Activated CD4-positive, alpha-beta memory T cell treated with anti-CD3 and anti-CD28 coated beads for 36 hours (primary cell): Measurements from ENCODE around the gene POLN. TPM values are rescaled to one million over a fixed set of nuclear protein-coding genes. Genes with fewer than 3 reads are reported as not detected.

Experiments
- CTCF ChIA-PET: fragments of 350-600 bp; sonication (Branson Sonifier 250); formaldehyde crosslinking; loops from one replicate; lab custom pipeline; 2021; ENCODE audit warnings: antibody characterized with exemption, inconsistent platforms; lab: Charles Lee
- POLR2A ChIA-PET: fragments of 350-600 bp; sonication (Branson Sonifier 250); formaldehyde crosslinking; loops from one replicate; lab custom pipeline; 2021; ENCODE audit warnings: antibody characterized with exemption; lab: Charles Lee
- DNase-seq: peaks from one replicate; pipeline ENCODE4 v3.0.0-alpha.2; 2020
- H3K27ac Mint-ChIP-seq: one replicate; pipeline ENCODE4 v1.8.0; 2021; ENCODE audit warnings: mixed read lengths
- H3K27me3 Mint-ChIP-seq: one replicate; pipeline ENCODE4 v1.8.0; 2021; ENCODE audit warnings: mixed read lengths
- H3K36me3 Mint-ChIP-seq: one replicate; pipeline ENCODE4 v1.8.0; 2021; ENCODE audit warnings: mixed read lengths
- H3K4me1 Mint-ChIP-seq: one replicate; pipeline ENCODE4 v1.8.0; 2021; ENCODE audit warnings: low read depth, mixed read lengths
- H3K4me3 Mint-ChIP-seq: one replicate; pipeline ENCODE4 v1.8.0; 2021; ENCODE audit warnings: mild to moderate bottlenecking, mixed read lengths
- H3K9me3 Mint-ChIP-seq: one replicate; pipeline ENCODE4 v1.8.0; 2021; ENCODE audit warnings: mixed read lengths
- intact Hi-C: fragments of 100-400 bp; cut with micrococcal nuclease; formaldehyde crosslinking; loops from one replicate; pipeline ENCODE4 v1.15.1; 2023
- total RNA-seq, 2 experiments: library from RNA; stranded (reverse); gene quantifications; one replicate each; pipeline ENCODE4 v1.2.3, GENCODE V29; 2021

POLN gene
- total RNA-seq, 2 experiments from 2014 or later = 2.7 to 4.0 TPM

GRCh38 chr4:2159931-2160330 is 82.0 kb downstream of the POLN start:
- Mint-ChIP-seq H3K36me3 (no peaks in the 10 kb centered on the region), H3K27ac (no peak overlapping the region), H3K27me3 (no peaks in the 10 kb centered on the region), H3K4me1 (no peaks in the 10 kb centered on the region), H3K9me3 (no peaks in the 10 kb centered on the region), H3K4me3 (no peak overlapping the region)
- no peak for DNase-seq
- intact Hi-C loops = no loop called here
- ChIA-PET POLR2A (no interaction called here), CTCF (no interaction called here)

- Mint-ChIP-seq H3K9me3 (peaks cover 2% of the 10 kb centered on the region), H3K4me1 (no peaks in the 10 kb centered on the region), H3K4me3 (no peak overlapping the region), H3K36me3 (peaks cover 2% of the 10 kb centered on the region), H3K27ac (no peak overlapping the region), H3K27me3 (no peaks in the 10 kb centered on the region)
- no peak for DNase-seq
- POLR2A ChIA-PET = no interaction called here
- CTCF ChIA-PET = no interaction called here
- intact Hi-C loops = no loop called here
Measured at GRCh38 chr4:2155246-2155645, 86.7 kb downstream of the POLN start.

GRCh38 chr4:2154215-2154740 is 87.6 kb downstream of the POLN start:
- CTCF ChIA-PET = interaction anchor here (0.6 kb wide), 1 partner anchor 245 kb away, joined by 3 read pairs; no protein-coding TSS in a partner anchor

GRCh38 chr4:2151544-2151943 is 90.4 kb downstream of the POLN start:
- peaks cover 2% of the 10 kb centered on the region for H3K9me3 Mint-ChIP-seq
- no peaks in the 10 kb centered on the region for H3K27me3 Mint-ChIP-seq
- no peak overlapping the region for H3K27ac Mint-ChIP-seq
- ChIA-PET POLR2A (interaction anchor here (0.6 kb wide), 1 partner anchor 1363 kb away, joined by 5 read pairs; no protein-coding TSS in a partner anchor), CTCF (no interaction called here)
- DNase-seq = no peak
- intact Hi-C loops = no loop called here
- H3K36me3 Mint-ChIP-seq = peaks cover 2% of the 10 kb centered on the region
- no peaks in the 10 kb centered on the region for H3K4me1 Mint-ChIP-seq
- no peak overlapping the region for H3K4me3 Mint-ChIP-seq

More at GRCh38 chr4:2154215-2154740, 87.6 kb downstream of the POLN start:
- Mint-ChIP-seq H3K4me3 (no peak overlapping the region), H3K36me3 (peaks cover 2% of the 10 kb centered on the region), H3K9me3 (peaks cover 2% of the 10 kb centered on the region), H3K27ac (no peak overlapping the region), H3K4me1 (no peaks in the 10 kb centered on the region), H3K27me3 (no peaks in the 10 kb centered on the region)
- DNase-seq = no peak
- intact Hi-C loops = no loop called here
- POLR2A ChIA-PET = no interaction called here

DNA sequence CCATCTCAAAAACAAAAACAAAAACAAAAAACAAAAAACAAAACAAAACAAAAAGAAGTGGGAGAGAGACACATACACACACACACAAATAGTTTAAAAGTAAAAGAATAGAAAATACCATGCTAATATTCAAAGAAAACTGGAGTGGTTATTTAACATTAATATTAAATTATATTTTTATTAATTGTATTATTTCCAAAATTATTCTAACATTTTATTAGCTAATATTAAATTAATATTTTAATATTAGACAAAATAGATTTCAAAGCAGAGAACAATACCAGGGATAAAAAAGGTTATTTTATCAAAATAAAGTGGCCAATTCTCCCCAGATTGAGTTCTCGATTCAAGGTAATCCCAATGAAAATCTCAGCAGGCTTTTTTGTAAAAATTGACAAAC is 91.8 kb downstream of the POLN start:
- POLR2A ChIA-PET = no interaction called here
- no peaks in the 10 kb centered on the region for H3K4me1 Mint-ChIP-seq
- no peak overlapping the region for H3K27ac Mint-ChIP-seq
- CTCF ChIA-PET = no interaction called here
- DNase-seq = no peak
- no peak overlapping the region for H3K4me3 Mint-ChIP-seq
- intact Hi-C loops = no loop called here
- H3K36me3 Mint-ChIP-seq = peaks cover 2% of the 10 kb centered on the region
- H3K9me3 Mint-ChIP-seq = peaks cover 2% of the 10 kb centered on the region
- H3K27me3 Mint-ChIP-seq = no peaks in the 10 kb centered on the region

- ChIA-PET POLR2A (no interaction called here), CTCF (no interaction called here)
- Mint-ChIP-seq H3K9me3 (no peaks in the 10 kb centered on the region), H3K4me3 (no peak overlapping the region), H3K4me1 (peaks cover 18% of the 10 kb centered on the region), H3K27ac (no peak overlapping the region), H3K36me3 (no peaks in the 10 kb centered on the region), H3K27me3 (no peaks in the 10 kb centered on the region)
- intact Hi-C loops = no loop called here
- DNase-seq = no peak
Measured at GRCh38 chr4:2142630-2143427, 99.1 kb downstream of the POLN start.

GRCh38 chr4:2141762-2142451 is 100.0 kb downstream of the POLN start:
- no peaks in the 10 kb centered on the region for H3K27me3 Mint-ChIP-seq
- peak overlapping the region; percentile 45 for H3K27ac Mint-ChIP-seq
- ChIA-PET CTCF (no interaction called here), POLR2A (no interaction called here)
- H3K9me3 Mint-ChIP-seq = no peaks in the 10 kb centered on the region
- no peaks in the 10 kb centered on the region for H3K36me3 Mint-ChIP-seq
- peak; percentile 25 for DNase-seq
- intact Hi-C loops = no loop called here
- no peak overlapping the region for H3K4me3 Mint-ChIP-seq
- H3K4me1 Mint-ChIP-seq = peaks cover 18% of the 10 kb centered on the region

DNA sequence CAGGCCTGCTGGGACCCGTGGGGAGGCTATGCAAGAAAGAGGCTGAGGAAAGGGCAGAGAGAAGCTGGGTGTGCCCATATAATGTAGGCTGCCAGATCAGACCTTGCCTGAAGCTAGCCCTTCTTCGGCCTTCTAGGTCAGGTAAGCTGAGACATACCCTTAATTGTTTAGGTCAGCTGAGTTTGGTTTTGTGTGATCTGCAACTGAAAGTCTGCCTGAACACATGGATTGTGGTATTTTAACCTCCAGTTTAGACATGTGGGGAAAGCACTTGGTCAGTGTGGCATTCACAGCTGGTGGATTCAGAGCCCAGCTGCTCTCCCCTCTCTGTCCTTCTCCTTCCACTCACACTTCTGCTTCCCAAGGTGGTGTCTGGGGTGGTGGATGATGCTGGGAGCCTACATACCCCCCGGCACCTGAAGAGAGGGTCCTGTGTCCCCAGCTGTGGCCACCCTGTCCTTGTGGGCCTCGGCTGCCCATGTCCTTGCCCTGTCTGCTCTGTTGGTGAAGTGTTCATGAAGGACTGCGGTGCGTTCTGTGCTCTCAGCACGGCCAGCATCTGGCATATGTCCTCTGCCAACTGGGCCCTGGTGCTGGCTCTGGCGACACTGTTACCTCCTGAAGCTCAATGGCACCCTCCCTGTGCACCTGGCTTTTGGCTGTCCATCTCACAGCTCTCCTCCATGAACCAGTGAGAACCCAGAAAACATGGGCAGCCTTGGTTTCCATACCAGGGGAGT is 100.7 kb downstream of the POLN start:
- intact Hi-C loops = no loop called here
- ChIA-PET CTCF (no interaction called here), POLR2A (no interaction called here)
- no peak overlapping the region for H3K4me3 Mint-ChIP-seq
- no peaks in the 10 kb centered on the region for H3K9me3 Mint-ChIP-seq
- peaks cover 18% of the 10 kb centered on the region for H3K4me1 Mint-ChIP-seq
- H3K27me3 Mint-ChIP-seq = no peaks in the 10 kb centered on the region
- H3K27ac Mint-ChIP-seq = no peak overlapping the region
- no peak for DNase-seq
- H3K36me3 Mint-ChIP-seq = no peaks in the 10 kb centered on the region

DNA sequence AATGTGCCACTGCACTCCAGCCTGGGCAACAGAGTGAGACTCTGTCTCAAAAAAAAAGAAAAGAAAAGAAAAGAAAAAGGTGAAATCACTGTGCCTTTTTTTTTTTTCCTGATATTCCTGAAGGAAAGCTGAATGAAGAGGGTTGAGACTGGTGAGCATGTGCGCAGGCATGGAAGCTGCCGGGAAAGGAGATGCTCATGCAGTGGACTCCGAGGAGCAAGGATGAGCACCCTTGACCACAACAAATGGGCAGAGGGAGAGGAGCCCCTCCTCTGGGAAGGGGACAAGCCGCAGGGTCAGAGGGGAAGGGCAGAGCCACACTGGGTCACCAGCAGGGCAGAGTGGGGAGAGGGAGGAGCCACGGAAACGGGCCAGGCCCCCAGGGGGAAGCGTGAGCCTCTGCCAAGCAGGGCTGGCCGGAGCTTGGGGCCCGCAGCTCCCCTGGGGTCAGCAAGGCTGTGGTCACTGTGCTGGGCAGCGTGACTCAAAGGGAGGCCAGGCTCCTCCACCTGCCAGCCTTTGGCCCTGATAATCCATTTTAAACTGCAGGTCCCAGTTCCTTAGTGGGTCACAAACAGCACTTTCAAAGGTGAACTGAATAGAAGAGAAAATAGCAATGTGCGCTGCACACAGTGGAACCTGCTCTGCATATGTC is 102.9 kb downstream of the POLN start:
- Mint-ChIP-seq H3K9me3 (no peaks in the 10 kb centered on the region), H3K27me3 (no peaks in the 10 kb centered on the region), H3K36me3 (no peaks in the 10 kb centered on the region), H3K4me3 (no peak overlapping the region), H3K27ac (no peak overlapping the region), H3K4me1 (peaks cover 31% of the 10 kb centered on the region)
- CTCF ChIA-PET = no interaction called here
- no peak for DNase-seq
- intact Hi-C loops = no loop called here
- POLR2A ChIA-PET = no interaction called here

DNA sequence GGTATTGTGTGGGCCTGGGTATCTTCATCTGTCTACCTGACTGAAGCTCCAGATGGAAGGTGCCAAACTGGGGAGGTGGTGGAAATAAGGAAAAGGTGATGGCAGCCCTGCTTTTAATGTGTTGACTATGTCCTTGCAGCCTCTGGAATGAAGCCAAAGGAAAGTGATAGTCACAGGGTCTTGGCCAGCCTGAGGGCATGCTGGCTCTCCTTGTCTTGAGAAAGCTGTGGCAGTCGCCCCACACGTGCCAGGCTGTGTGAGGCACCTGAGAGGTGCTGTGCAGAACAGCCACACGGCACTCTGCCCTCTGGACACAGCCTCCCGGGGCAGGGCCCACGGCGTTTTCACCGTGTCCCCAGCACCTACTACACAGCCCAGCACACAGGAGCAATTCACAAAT is 105.2 kb downstream of the POLN start:
- intact Hi-C loops = no loop called here
- POLR2A ChIA-PET = no interaction called here
- Mint-ChIP-seq H3K9me3 (peaks cover 18% of the 10 kb centered on the region), H3K4me3 (no peak overlapping the region), H3K36me3 (peaks cover 4% of the 10 kb centered on the region), H3K4me1 (peaks cover 19% of the 10 kb centered on the region), H3K27me3 (no peaks in the 10 kb centered on the region), H3K27ac (no peak overlapping the region)
- no peak for DNase-seq
- CTCF ChIA-PET = no interaction called here

GRCh38 chr4:2135083-2135482 is 106.8 kb downstream of the POLN start:
- peaks cover 23% of the 10 kb centered on the region for H3K9me3 Mint-ChIP-seq
- peaks cover 13% of the 10 kb centered on the region for H3K4me1 Mint-ChIP-seq
- DNase-seq = peak; percentile 34
- intact Hi-C loops = no loop called here
- no peak overlapping the region for H3K27ac Mint-ChIP-seq
- peaks cover 7% of the 10 kb centered on the region for H3K36me3 Mint-ChIP-seq
- CTCF ChIA-PET = no interaction called here
- no peak overlapping the region for H3K4me3 Mint-ChIP-seq
- H3K27me3 Mint-ChIP-seq = no peaks in the 10 kb centered on the region
- POLR2A ChIA-PET = no interaction called here

DNA sequence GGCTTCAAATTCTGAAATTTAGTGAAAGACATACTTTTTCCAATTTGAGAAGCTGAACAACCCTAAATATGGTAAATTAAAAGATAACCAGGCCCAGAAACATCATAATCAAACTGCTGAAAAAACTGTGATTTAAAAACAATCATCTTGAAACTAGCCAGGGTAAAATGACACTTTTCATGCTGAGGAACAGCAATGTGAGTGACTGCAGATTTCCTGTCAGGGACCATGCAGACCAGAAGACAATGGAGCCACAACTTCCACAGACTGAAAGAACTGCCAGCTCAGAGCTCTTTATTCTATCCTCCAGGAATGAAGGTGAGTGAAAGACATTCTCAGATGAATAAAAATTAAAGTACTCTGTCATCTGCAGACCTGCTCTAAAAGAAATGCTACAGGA is 109.5 kb downstream of the POLN start:
- no peak for DNase-seq
- Mint-ChIP-seq H3K27me3 (no peaks in the 10 kb centered on the region), H3K9me3 (peaks cover 23% of the 10 kb centered on the region), H3K36me3 (peaks cover 7% of the 10 kb centered on the region), H3K27ac (no peak overlapping the region), H3K4me3 (no peak overlapping the region), H3K4me1 (peaks cover 13% of the 10 kb centered on the region)
- ChIA-PET POLR2A (no interaction called here), CTCF (no interaction called here)
- intact Hi-C loops = no loop called here
